H9 (cell line): Measurements from ENCODE around the gene ACOT8. TPM values are rescaled to one million over a fixed set of nuclear protein-coding genes. Genes with fewer than 3 reads are reported as not detected.

ENCODE experiments used
- DNase-seq: peaks from one replicate; pipeline ENCODE4 v3.0.0-alpha.2; 2017
- H2AFZ ChIP-seq: one replicate; pipeline ENCODE4 v1.6.1; 2013; ENCODE audit warnings: mild to moderate bottlenecking, low read length, control low read depth, moderate library complexity
- H2AK5ac ChIP-seq: 2 replicates; pipeline ENCODE4 v1.6.1; 2013; ENCODE audit warnings: low read length, control low read depth, mixed read lengths; ENCODE audit not compliant: insufficient read length
- H2BK120ac ChIP-seq: one replicate; pipeline ENCODE4 v1.6.1; 2013; ENCODE audit warnings: low read depth, mild to moderate bottlenecking, low read length, control low read depth, inconsistent platforms; ENCODE audit not compliant: poor library complexity, severe bottlenecking
- H2BK12ac ChIP-seq: 2 replicates; pipeline ENCODE4 v1.6.1; 2013; ENCODE audit warnings: low read length, control low read depth, mixed read lengths, low read depth; ENCODE audit not compliant: insufficient read length
- H2BK15ac ChIP-seq: 2 replicates; pipeline ENCODE4 v1.6.1; 2013; ENCODE audit warnings: low read depth, low read length, control low read depth
- H2BK20ac ChIP-seq: one replicate; pipeline ENCODE4 v1.6.1; 2013; ENCODE audit warnings: low read depth, mild to moderate bottlenecking, low read length, control low read depth, inconsistent platforms; ENCODE audit not compliant: poor library complexity, severe bottlenecking
- H2BK5ac ChIP-seq: 2 replicates; pipeline ENCODE4 v1.6.1; 2013; ENCODE audit warnings: low read length, control low read depth, mixed read lengths; ENCODE audit not compliant: insufficient read length
- H3K14ac ChIP-seq: 2 replicates; pipeline ENCODE4 v1.6.1; 2013; ENCODE audit warnings: low read length, control low read depth; ENCODE audit not compliant: insufficient read depth
- H3K18ac ChIP-seq: 2 replicates; pipeline ENCODE4 v1.6.1; 2013; ENCODE audit warnings: low read depth, mild to moderate bottlenecking, mixed read lengths, low read length, control low read depth; ENCODE audit not compliant: insufficient read length
- H3K23ac ChIP-seq: 2 replicates; pipeline ENCODE4 v1.6.1; 2013; ENCODE audit warnings: low read length, control low read depth, mixed read lengths, low read depth; ENCODE audit not compliant: insufficient read length
- H3K23me2 ChIP-seq: 2 replicates; pipeline ENCODE4 v1.6.1; 2013; ENCODE audit warnings: low read depth, mild to moderate bottlenecking, mixed read lengths, low read length, control low read depth; ENCODE audit not compliant: insufficient read length, poor library complexity, severe bottlenecking
- H3K27ac ChIP-seq: 2 replicates; pipeline ENCODE4 v1.5.1; 2013; ENCODE audit warnings: low read length, control low read depth, mixed read lengths, low read depth; ENCODE audit not compliant: insufficient read length
- H3K27me3 ChIP-seq: 2 replicates; pipeline ENCODE4 v1.6.1; 2013; ENCODE audit warnings: low read length, control low read depth, inconsistent platforms; ENCODE audit not compliant: insufficient read depth
- H3K4ac ChIP-seq: 2 replicates; pipeline ENCODE4 v1.6.1; 2013; ENCODE audit warnings: low read depth, mild to moderate bottlenecking, control low read depth, inconsistent platforms, low read length, moderate library complexity
- H3K4me1 ChIP-seq: 2 replicates; pipeline ENCODE4 v1.6.1; 2013; ENCODE audit warnings: low read length, control low read depth, inconsistent platforms; ENCODE audit not compliant: insufficient read depth
- H3K4me2 ChIP-seq: 2 replicates; pipeline ENCODE4 v1.6.1; 2013; ENCODE audit warnings: low read length, control low read depth, mixed read lengths; ENCODE audit not compliant: insufficient read length, insufficient read depth
- H3K56ac ChIP-seq: 2 replicates; pipeline ENCODE4 v1.6.1; 2013; ENCODE audit warnings: low read depth, mild to moderate bottlenecking, mixed read lengths, low read length, control low read depth; ENCODE audit not compliant: insufficient read length
- H3K79me1 ChIP-seq: 2 replicates; pipeline ENCODE4 v1.6.1; 2013; ENCODE audit warnings: low read depth, mild to moderate bottlenecking, moderate library complexity, low read length, control low read depth, inconsistent platforms; ENCODE audit not compliant: insufficient read depth, poor library complexity, severe bottlenecking
- H3K79me2 ChIP-seq: 2 replicates; pipeline ENCODE4 v1.6.1; 2013; ENCODE audit warnings: low read length, control low read depth, inconsistent platforms; ENCODE audit not compliant: insufficient read depth
- H3K9ac ChIP-seq: 2 replicates; pipeline ENCODE4 v1.6.1; 2013; ENCODE audit warnings: low read length, control low read depth, mixed read lengths; ENCODE audit not compliant: insufficient read length; ENCODE audit errors: extremely low read depth
- H3K9me3 ChIP-seq: one replicate; pipeline ENCODE4 v1.6.1; 2013; ENCODE audit warnings: low read depth, low read length, inconsistent platforms; ENCODE audit not compliant: control insufficient read depth
- H3T11ph ChIP-seq: one replicate; pipeline ENCODE4 v1.6.1; 2013; ENCODE audit warnings: mild to moderate bottlenecking, low read length, control low read depth, inconsistent platforms
- H4K20me1 ChIP-seq: one replicate; pipeline ENCODE4 v1.6.1; 2013; ENCODE audit not compliant: control insufficient read depth, insufficient read length, insufficient read depth
- H4K5ac ChIP-seq: 2 replicates; pipeline ENCODE4 v1.6.1; 2013; ENCODE audit warnings: low read depth, mild to moderate bottlenecking, mixed read lengths, low read length, control low read depth; ENCODE audit not compliant: insufficient read length
- H4K8ac ChIP-seq: replicated peaks from 2 replicates; pipeline ENCODE4 v1.6.1; 2013; ENCODE audit warnings: low read length, control low read depth, mixed read lengths, low read depth; ENCODE audit not compliant: insufficient read length
- H4K91ac ChIP-seq: 2 replicates; pipeline ENCODE4 v1.6.1; 2013; ENCODE audit warnings: low read depth, mild to moderate bottlenecking, moderate library complexity, mixed read lengths, low read length, control low read depth; ENCODE audit not compliant: insufficient read length
- H3K27ac Mint-ChIP-seq, 3 experiments: 2 replicates in 2 of 3; 3 replicates in 1 of 3; pipeline ENCODE4 v1.8.0; 2020 to 2021; ENCODE audit warnings: mixed read lengths in 3 of 3, mild to moderate bottlenecking in 1 of 3, moderate library complexity in 1 of 3
- H3K27me3 Mint-ChIP-seq: 2 replicates; pipeline ENCODE4 v1.8.0; 2021; ENCODE audit warnings: low read depth, mild to moderate bottlenecking, moderate library complexity, mixed read lengths
- H3K36me3 Mint-ChIP-seq, 3 experiments: 2 replicates in 2 of 3; 3 replicates in 1 of 3; pipeline ENCODE4 v1.8.0; 2020 to 2021; ENCODE audit warnings: low read depth in 3 of 3, mixed read lengths in 3 of 3; ENCODE audit not compliant: insufficient read depth in 1 of 3
- H3K4me1 Mint-ChIP-seq, 2 experiments: 2 replicates each; pipeline ENCODE4 v1.8.0; 2020; ENCODE audit warnings: mixed read lengths in 2 of 2
- H3K4me3 Mint-ChIP-seq, 2 experiments: 2 replicates in 1 of 2; 3 replicates in 1 of 2; pipeline ENCODE4 v1.8.0; 2020 to 2021; ENCODE audit warnings: mild to moderate bottlenecking in 2 of 2, mixed read lengths in 2 of 2, moderate library complexity in 1 of 2
- H3K9me3 Mint-ChIP-seq, 2 experiments: 2 replicates in 1 of 2; 3 replicates in 1 of 2; pipeline ENCODE4 v1.8.0; 2020; ENCODE audit warnings: mild to moderate bottlenecking in 2 of 2, mixed read lengths in 2 of 2, moderate library complexity in 1 of 2
- WGBS: extraction: QIAGEN DNeasy Blood & Tissue Kit; methylation state at CpG from one replicate; pipeline ENCODE4 v1.1.7; 2013; ENCODE audit warnings: missing lambda C conversion rate, low lambda C conversion rate, mixed read lengths; ENCODE audit not compliant: insufficient read length; ENCODE audit errors: extremely low coverage; 5-methylcytosine and 5-hydroxymethylcytosine counted together
- total RNA-seq: library from RNA; stranded (reverse); gene quantifications from 2 replicates; pipeline ENCODE4 v1.2.1, GENCODE V29; 2021
- TF ChIP-seq, protein P1 (sequence below): fragments of 200-600 bp; sonication (generic); conservative IDR thresholded peaks from 3 replicates; pipeline ENCODE4 v1.8.0; 2021; ENCODE audit warnings: antibody characterized with exemption, mild to moderate bottlenecking

Gene ACOT8
- total RNA-seq, 1 experiment from 2014 or later, result 26.7 TPM

DNA sequence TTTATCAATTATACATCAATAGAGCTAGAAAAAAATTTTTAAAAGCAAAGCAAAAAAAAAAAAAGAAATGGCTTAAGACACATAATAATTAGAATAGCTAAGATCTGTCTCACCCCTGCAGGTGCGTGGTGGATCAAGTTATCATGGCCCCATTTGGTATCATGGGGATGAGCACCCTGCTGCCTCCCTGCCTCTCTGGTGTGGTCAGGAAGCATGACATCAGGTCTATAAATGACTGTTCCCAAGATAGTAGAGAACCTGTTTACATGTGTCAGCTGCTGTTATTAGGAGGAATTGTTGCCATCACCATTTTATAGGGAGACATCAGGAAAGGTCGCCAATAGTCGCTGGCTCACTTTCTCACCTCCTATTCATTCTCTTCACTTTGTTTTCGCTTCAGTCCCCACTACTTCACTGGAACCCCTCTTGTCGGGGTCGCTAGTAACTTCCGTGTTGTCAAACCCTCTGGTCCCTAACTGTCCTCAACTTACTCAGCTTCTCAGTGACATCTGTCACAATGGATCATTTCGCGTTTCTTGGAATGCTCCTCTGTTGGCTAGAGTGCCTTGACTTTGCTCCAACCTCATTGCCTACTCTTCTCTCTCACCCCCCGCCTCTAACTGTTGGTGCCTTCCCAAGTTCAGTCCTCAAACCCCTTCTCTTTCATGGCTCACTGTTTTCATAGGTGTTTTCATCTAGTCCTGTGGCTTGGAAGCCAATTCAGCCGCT is 60.7 kb downstream of the ACOT8 start:
- H4K8ac ChIP-seq, result no peak overlapping the region
- no peak overlapping the region for H3K23ac ChIP-seq
- H4K5ac ChIP-seq, result no peak overlapping the region
- H3K4ac ChIP-seq, result no peak overlapping the region
- H3K14ac ChIP-seq, result no peak overlapping the region
- no peak overlapping the region for H4K91ac ChIP-seq
- no peak overlapping the region for H2AK5ac ChIP-seq
- no peaks in the 10 kb centered on the region for H3K9me3 ChIP-seq
- no peaks in the 10 kb centered on the region for H3K27me3 Mint-ChIP-seq
- H3K9me3 Mint-ChIP-seq, result no peaks in the 10 kb centered on the region; a peak in 1 of 5 replicates
- no peak overlapping the region for H2AFZ ChIP-seq
- no peaks in the 10 kb centered on the region for H4K20me1 ChIP-seq
- no peak for DNase-seq
- no peak overlapping the region for H3K9ac ChIP-seq
- H3T11ph ChIP-seq, result no peak overlapping the region
- no peak overlapping the region for H2BK5ac ChIP-seq
- H3K56ac ChIP-seq, result no peak overlapping the region
- H3K4me1 ChIP-seq, result peaks cover 5% of the 10 kb centered on the region
- H3K27ac Mint-ChIP-seq, result no peak overlapping the region
- H3K4me3 Mint-ChIP-seq, result no peak overlapping the region
- no peaks in the 10 kb centered on the region for H3K79me1 ChIP-seq
- peaks cover 4% of the 10 kb centered on the region for H3K23me2 ChIP-seq
- no CpG with 5 or more reads among the region's 11 CpGs for WGBS
- H3K4me1 Mint-ChIP-seq, result peaks cover 10 to 15% of the 10 kb centered on the region in 2 experiments
- no peak overlapping the region for H2BK15ac ChIP-seq
- no peak overlapping the region for H3K27ac ChIP-seq
- no peak overlapping the region for H2BK20ac ChIP-seq
- H3K18ac ChIP-seq, result no peak overlapping the region
- H2BK12ac ChIP-seq, result no peak overlapping the region
- no peaks in the 10 kb centered on the region for H3K79me2 ChIP-seq
- H2BK120ac ChIP-seq, result no peak overlapping the region
- no peak overlapping the region for H3K4me2 ChIP-seq
- TF ChIP-seq, protein P1, sequence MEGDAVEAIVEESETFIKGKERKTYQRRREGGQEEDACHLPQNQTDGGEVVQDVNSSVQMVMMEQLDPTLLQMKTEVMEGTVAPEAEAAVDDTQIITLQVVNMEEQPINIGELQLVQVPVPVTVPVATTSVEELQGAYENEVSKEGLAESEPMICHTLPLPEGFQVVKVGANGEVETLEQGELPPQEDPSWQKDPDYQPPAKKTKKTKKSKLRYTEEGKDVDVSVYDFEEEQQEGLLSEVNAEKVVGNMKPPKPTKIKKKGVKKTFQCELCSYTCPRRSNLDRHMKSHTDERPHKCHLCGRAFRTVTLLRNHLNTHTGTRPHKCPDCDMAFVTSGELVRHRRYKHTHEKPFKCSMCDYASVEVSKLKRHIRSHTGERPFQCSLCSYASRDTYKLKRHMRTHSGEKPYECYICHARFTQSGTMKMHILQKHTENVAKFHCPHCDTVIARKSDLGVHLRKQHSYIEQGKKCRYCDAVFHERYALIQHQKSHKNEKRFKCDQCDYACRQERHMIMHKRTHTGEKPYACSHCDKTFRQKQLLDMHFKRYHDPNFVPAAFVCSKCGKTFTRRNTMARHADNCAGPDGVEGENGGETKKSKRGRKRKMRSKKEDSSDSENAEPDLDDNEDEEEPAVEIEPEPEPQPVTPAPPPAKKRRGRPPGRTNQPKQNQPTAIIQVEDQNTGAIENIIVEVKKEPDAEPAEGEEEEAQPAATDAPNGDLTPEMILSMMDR, result no peak
- H3K36me3 Mint-ChIP-seq, result peaks cover 22 to 46% (median 40%) of the 10 kb centered on the region in 3 experiments; a peak in 6 of 7 replicates
- H3K27me3 ChIP-seq, result no peaks in the 10 kb centered on the region
